Measurements from ENCODE around the gene FYTTD1. TPM values are rescaled to one million over a fixed set of nuclear protein-coding genes. Genes with fewer than 3 reads are reported as not detected.

The FYTTD1 gene
- total and polyA plus RNA-seq, 2 experiments from 2014 or later, result 24.3 to 62.8 TPM

- no peak for DNase-seq (ENCODE audit: low read depth in 1 of 2, low spot score in 1 of 2)
- H3K36me3 ChIP-seq, result no peaks in the 10 kb centered on the region
- no peak overlapping the region for H3K4me3 ChIP-seq
- no peak for TF ChIP-seq CTCF (IDR thresholded peaks at IDR 0.05; ENCODE audit: low read depth, low read length)
- H3K4me1 ChIP-seq (ENCODE audit: low read depth), result no peaks in the 10 kb centered on the region
- H3K9me3 ChIP-seq (ENCODE audit: low read depth), result no peaks in the 10 kb centered on the region
- no peak overlapping the region for H3K27ac ChIP-seq
- no peaks in the 10 kb centered on the region for H3K27me3 ChIP-seq
Observed at GRCh38 chr3:197742787-197743186, 6.9 kb upstream of the FYTTD1 start.

GRCh38 chr3:197746209-197746608 lies 3.5 kb upstream of the FYTTD1 start:
- H3K4me3 ChIP-seq, result no peak overlapping the region
- H3K27ac ChIP-seq, result no peak overlapping the region
- TF ChIP-seq CTCF (IDR thresholded peaks at IDR 0.05; ENCODE audit: low read depth, low read length), result no peak
- no peak for DNase-seq (ENCODE audit: low read depth in 1 of 2, low spot score in 1 of 2)
- no peaks in the 10 kb centered on the region for H3K27me3 ChIP-seq
- no peaks in the 10 kb centered on the region for H3K9me3 ChIP-seq (ENCODE audit: low read depth)
- H3K36me3 ChIP-seq, result no peaks in the 10 kb centered on the region
- peaks cover 2% of the 10 kb centered on the region for H3K4me1 ChIP-seq (ENCODE audit: low read depth)

GRCh38 chr3:197746801-197747237 lies 2.9 kb upstream of the FYTTD1 start:
- Histone ChIP-seq H3K4me1 (ENCODE audit: low read depth) (peaks cover 8% of the 10 kb centered on the region), H3K9me3 (ENCODE audit: low read depth) (no peaks in the 10 kb centered on the region), H3K4me3 (no peak overlapping the region), H3K27me3 (no peaks in the 10 kb centered on the region), H3K27ac (no peak overlapping the region), H3K36me3 (no peaks in the 10 kb centered on the region)
- DNase-seq (ENCODE audit: low read depth in 1 of 2, low spot score in 1 of 2), result peak in 1 of 2 donors; percentile 18
- no peak for TF ChIP-seq CTCF (IDR thresholded peaks at IDR 0.05; ENCODE audit: low read depth, low read length)

- H3K4me1 ChIP-seq (ENCODE audit: low read depth), result peaks cover 9% of the 10 kb centered on the region
- H3K27ac ChIP-seq, result peak overlapping the region; percentile 86
- no peaks in the 10 kb centered on the region for H3K9me3 ChIP-seq (ENCODE audit: low read depth)
- no peak for TF ChIP-seq CTCF (IDR thresholded peaks at IDR 0.05; ENCODE audit: low read depth, low read length)
- H3K4me3 ChIP-seq, result peak overlapping the region; percentile 74
- H3K27me3 ChIP-seq, result no peaks in the 10 kb centered on the region
- peak in 1 of 2 donors; percentile 13 for DNase-seq (ENCODE audit: low read depth in 1 of 2, low spot score in 1 of 2)
- no peaks in the 10 kb centered on the region for H3K36me3 ChIP-seq
Observed at GRCh38 chr3:197748597-197749314, 927 bp upstream of the FYTTD1 start.

GRCh38 chr3:197749315-197749600 lies 425 bp upstream of the FYTTD1 start:
- TF ChIP-seq CTCF (IDR thresholded peaks at IDR 0.05; ENCODE audit: low read depth, low read length), result no peak
- Histone ChIP-seq H3K27me3 (no peaks in the 10 kb centered on the region), H3K4me1 (ENCODE audit: low read depth) (peaks cover 9% of the 10 kb centered on the region), H3K9me3 (ENCODE audit: low read depth) (no peaks in the 10 kb centered on the region), H3K27ac (peak overlapping the region; percentile 86), H3K36me3 (no peaks in the 10 kb centered on the region), H3K4me3 (peak overlapping the region; percentile 74)
- peak; percentile 58 to 65 for DNase-seq (ENCODE audit: low read depth in 1 of 2, low spot score in 1 of 2)

All from cardiac muscle cell (in vitro differentiated cells and primary cell).